ENCODE results near the gene CORO2A. TPM values are rescaled to one million over a fixed set of nuclear protein-coding genes. Genes with fewer than 3 reads are reported as not detected.
"Not testable (repeated sequence)": the region's sequence is repeated elsewhere in the genome, so short reads cannot be mapped to it uniquely, and the experiment has no call there.

The CORO2A gene
- total RNA-seq, 1 donor from 2014 or later, result 2.3 TPM

- DNase-seq, result no peak
Observed at GRCh38 chr9:98107926-98108325, 84.5 kb downstream of the CORO2A start.

- no peak for DNase-seq
Observed at GRCh38 chr9:98105006-98105405, 87.4 kb downstream of the CORO2A start.

DNA sequence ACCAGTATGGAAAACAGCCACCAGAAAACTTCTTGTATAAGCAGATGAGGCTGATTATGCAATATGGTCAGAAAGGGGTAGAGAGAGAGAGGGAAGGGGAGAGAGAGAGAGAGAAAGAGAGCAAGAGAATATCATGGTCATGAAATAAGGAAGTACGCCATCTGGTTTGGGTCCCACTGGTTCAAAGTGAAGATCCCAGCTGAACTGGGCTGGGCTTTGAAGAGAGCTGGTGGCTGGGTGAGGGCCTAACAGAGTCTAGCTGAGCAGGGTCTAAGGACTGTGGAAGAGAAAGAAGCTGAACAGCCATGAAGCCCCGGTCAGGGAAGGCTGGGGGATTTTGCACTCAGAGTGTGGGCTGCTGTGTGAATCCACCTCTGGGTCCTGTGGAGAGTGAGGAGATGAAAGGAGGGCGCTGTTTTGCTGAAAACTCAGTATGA lies 88.0 kb downstream of the CORO2A start:
- no peak for DNase-seq

DNA sequence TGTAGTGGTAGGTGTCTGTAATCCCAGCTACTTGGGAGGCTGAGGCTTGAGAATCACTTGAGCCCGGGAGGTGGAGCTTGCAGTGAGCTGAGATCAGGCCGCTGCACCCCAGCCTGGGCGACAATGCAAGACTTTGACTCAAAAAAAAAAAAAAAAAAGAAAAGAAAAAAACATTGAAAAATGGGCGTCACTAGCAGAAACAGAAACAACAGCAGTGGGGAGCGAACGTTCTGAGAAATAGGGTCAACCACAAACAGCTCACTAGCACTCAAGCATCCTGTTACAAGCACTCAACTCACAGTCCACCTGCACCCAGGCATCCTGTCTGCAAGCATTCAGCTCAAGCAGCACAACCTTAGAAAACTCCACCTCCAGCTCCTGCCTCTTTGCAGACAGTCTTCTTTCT lies 90.6 kb downstream of the CORO2A start:
- no peak for DNase-seq

DNA sequence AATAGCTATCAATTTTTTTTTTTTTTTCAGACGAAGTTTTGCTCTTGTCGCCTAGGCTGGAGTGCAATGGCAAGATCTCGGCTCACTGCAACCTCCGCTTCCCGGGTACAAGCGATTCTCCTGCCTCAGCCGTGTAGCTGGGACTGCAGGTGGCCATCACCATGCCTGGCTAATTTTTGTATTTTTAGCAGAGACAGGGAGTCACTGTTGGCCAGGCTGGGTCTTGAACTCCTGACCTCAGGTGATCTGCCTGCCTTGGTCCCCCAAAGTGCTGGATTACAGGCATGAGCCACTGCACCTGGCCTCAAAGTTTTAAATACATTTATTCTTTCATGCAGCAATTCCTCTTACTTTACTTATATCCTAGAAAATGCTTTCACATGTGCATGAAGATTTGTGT lies 91.0 kb downstream of the CORO2A start:
- no peak for DNase-seq

GRCh38 chr9:98100456-98100855 lies 92.0 kb downstream of the CORO2A start:
- DNase-seq, result no peak

GRCh38 chr9:98099898-98100297 lies 92.5 kb downstream of the CORO2A start:
- no peak for DNase-seq

DNA sequence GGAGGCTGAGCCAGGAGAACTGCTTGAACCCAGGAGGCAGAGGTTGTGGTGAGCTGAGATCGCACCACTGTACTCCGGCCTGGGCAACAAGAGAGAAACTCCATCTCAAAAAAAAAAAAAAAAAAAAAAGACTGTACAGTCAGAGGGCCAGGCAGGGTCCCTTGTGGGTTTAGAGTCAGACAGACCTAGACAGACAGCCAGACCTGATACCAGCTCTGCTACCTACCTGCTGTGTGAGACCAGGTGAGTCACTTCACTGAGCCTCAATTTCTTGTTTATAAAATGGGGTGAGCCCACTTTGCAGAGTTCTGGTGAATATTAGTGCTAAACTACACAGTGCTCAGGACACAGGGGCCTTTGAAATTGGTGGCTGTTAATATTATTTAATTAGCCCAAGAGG lies 93.1 kb downstream of the CORO2A start:
- no peak for DNase-seq

GRCh38 chr9:98097836-98098235 lies 94.6 kb downstream of the CORO2A start:
- DNase-seq, result no peak

DNA sequence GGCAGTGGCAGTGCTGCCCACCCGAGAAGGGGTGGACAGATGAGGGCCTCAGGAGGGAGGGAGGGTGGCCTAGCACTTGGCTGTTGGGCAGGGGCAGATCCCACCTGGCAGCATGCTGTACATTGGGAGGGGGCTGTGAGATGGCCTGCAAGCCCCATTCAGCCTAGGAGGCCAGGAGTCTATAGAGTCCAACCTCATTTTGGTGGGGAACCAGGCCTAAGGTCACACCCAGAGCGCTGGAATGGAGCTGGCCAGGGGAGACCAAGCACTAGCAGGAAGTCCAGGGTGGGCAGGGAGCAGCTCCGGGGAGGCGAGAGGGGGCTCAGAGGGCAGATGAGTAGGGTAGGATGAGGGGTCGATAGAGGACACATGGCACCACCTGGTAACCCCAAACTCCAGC lies 96.3 kb downstream of the CORO2A start:
- no peak for DNase-seq

GRCh38 chr9:98095401-98095800 lies 97.0 kb downstream of the CORO2A start:
- DNase-seq, result no peak

GRCh38 chr9:98094851-98095250 lies 97.6 kb downstream of the CORO2A start:
- no peak for DNase-seq

GRCh38 chr9:98094316-98094715 lies 98.1 kb downstream of the CORO2A start:
- no peak for DNase-seq

DNA sequence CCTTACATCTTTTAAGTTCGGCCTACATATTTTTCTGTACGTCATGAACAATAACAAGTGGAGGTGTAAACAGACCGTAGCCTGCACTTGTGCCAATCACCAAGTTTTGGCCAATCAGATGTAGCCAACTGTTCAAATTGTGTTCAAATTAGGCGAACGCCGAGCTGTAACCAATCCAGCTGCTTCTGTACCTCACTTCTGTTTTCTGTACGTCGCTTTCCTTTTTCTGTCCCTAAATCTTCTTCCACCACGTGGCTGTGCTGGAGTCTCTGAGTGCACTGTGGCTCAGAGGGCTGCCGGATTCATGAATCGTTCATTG lies 99.9 kb downstream of the CORO2A start:
- no peak for DNase-seq

- no peak for DNase-seq
Observed at GRCh38 chr9:98091735-98092612, 100.5 kb downstream of the CORO2A start.

- DNase-seq, result not testable (repeated sequence)
Observed at GRCh38 chr9:98090674-98091073, 101.8 kb downstream of the CORO2A start.

- DNase-seq, result no peak
Observed at GRCh38 chr9:98087420-98088354, 104.8 kb downstream of the CORO2A start.

DNA sequence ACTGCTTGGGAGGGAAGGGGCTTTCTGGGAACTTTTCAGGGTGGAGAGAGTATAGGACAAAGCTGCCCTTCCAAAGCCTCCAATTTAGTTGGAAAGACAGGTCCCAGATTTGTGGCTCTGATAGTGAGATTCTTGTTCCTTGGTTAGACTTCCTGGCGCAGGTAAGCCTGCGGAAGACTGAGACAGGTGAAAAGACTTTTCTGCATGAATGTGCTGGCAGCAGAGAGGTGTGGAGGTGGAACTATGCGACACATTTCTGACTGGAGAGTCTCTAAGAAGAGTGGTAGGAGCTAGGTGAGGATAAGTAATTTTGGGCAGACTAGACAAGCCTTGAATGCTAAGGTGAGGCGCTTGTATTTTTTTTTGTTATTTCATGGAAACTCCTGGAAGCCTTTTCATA lies 106.0 kb downstream of the CORO2A start:
- no peak for DNase-seq

GRCh38 chr9:98085944-98086343 lies 106.5 kb downstream of the CORO2A start:
- no peak for DNase-seq

DNA sequence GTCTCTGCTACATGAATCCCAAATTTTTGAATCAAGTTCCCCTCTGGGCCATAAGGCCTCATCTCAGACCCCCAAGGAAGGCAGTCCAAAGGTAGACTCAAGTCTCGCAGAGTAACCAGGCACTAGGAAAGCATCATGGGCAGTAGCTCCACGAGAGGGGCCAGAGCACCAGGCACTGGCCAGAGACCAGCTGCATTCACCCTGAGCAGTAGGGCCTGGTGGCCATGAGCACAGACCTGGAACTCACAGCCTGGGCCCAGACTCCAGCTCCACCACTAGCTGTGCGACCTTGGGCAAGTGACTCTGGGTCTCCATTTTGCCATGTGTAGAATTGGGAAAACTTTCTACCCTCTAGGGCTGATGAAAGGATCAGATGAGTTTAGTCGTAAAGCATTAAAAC lies 107.4 kb downstream of the CORO2A start:
- DNase-seq, result no peak

DNA sequence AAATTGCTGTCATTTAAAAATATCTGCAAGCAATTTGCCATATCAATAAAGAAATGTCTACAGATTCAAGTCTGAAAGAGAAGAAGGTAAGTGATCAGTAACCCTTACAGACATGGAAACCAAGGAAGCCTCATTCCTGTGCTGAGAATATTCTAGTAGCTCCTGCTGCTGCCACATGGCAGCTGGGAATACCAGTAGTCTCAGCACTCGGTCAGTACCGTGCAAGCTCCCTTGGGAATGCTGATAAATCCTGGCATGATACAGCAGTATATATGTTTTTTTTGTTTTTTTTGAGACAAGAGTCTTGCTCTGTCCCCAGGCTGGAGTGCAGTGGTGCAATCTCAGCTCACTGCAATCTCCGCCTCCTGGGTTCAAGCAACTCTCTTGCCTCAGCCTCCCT lies 108.0 kb downstream of the CORO2A start:
- DNase-seq, result no peak

DNA sequence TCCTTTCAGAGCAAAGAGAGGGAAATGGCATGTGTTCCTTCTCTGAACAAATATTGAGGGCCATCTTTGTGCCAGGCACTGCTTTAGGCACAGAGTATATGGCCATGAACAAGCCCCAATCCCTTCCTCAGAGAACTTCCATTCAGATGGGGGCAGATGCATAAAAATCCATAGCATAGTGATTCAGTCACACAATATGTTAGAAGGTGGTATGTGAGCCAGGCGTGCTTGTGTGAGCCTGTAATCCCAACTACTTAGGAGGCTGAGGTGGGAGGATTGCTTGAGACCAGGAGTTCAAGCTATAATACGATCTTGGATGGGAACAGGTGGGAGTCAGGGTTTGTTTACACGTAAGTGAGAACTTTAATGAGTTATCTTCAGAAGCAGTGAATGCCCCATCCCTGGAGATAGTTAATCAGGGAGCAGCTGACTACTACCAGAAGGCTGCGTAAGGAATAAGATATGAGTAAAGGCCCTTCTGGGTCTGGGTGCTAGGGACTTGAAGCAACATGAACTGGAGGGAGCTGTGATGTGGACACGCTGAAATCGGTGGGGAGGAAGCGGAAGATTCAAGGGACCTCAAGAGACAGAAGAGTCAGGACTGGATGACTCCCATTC lies 108.8 kb downstream of the CORO2A start:
- DNase-seq, result no peak

- no peak for DNase-seq
Observed at GRCh38 chr9:98083061-98083501, 109.4 kb downstream of the CORO2A start.
